Endometrial microvascular endothelial cells (primary cell): Measurements from ENCODE around the gene ZDHHC1. TPM values are rescaled to one million over a fixed set of nuclear protein-coding genes. Genes with fewer than 3 reads are reported as not detected.

Source experiments
- total RNA-seq: library from RNA; depleted of rRNA; stranded (reverse); fragments of >200 nt; gene quantifications from one replicate; pipeline ENCODE4 v1.2.3, GENCODE V29; 2015; ENCODE audit errors: inconsistent ontology term

Gene ZDHHC1
- total RNA-seq, 1 donor from 2014 or later: 5.0 TPM

Other genes with a start within 250 kb of the ZDHHC1 start
- gene NOL3, start 245.9 kb downstream of the ZDHHC1 start, total RNA-seq: 37.5 TPM
- 5.6 TPM for gene MATCAP1, start 232.5 kb downstream of the ZDHHC1 start, total RNA-seq
- 6.9 TPM for gene EXOC3L1, start 226.3 kb downstream of the ZDHHC1 start, total RNA-seq
- gene E2F4, start 224.3 kb downstream of the ZDHHC1 start, total RNA-seq: 163 TPM
- gene ELMO3, start 217.3 kb downstream of the ZDHHC1 start, total RNA-seq: 0.37 TPM
- gene TMEM208, start 189.3 kb downstream of the ZDHHC1 start, total RNA-seq: 41.0 TPM
- gene FHOD1, start 169.0 kb downstream of the ZDHHC1 start, total RNA-seq: 57.5 TPM
- 1.7 TPM for gene SLC9A5, start 167.5 kb downstream of the ZDHHC1 start, total RNA-seq
- gene PLEKHG4, start 136.9 kb downstream of the ZDHHC1 start, total RNA-seq: 69.4 TPM
- under 0.01 TPM for gene KCTD19, start 89.7 kb downstream of the ZDHHC1 start, total RNA-seq
- 0.56 TPM for gene LRRC36, start 89.7 kb downstream of the ZDHHC1 start, total RNA-seq
- 1.4 TPM for gene TPPP3, start 23.0 kb downstream of the ZDHHC1 start, total RNA-seq
- gene HSD11B2, start 14.6 kb upstream of the ZDHHC1 start, total RNA-seq: not detected
- 175 TPM for gene ATP6V0D1, start 64.7 kb upstream of the ZDHHC1 start, total RNA-seq
- gene AGRP, start 67.1 kb upstream of the ZDHHC1 start, total RNA-seq: not detected
- 47.0 TPM for gene RIPOR1, start 112.4 kb upstream of the ZDHHC1 start, total RNA-seq
- gene CTCF, start 146.0 kb upstream of the ZDHHC1 start, total RNA-seq: 29.8 TPM
- 0.09 TPM for gene CARMIL2, start 228.7 kb upstream of the ZDHHC1 start, total RNA-seq
- 38.8 TPM for gene ACD, start 243.8 kb upstream of the ZDHHC1 start, total RNA-seq
- 2.5 TPM for gene PARD6A, start 244.5 kb upstream of the ZDHHC1 start, total RNA-seq